ENCODE results near the gene ZNF367.

DNA sequence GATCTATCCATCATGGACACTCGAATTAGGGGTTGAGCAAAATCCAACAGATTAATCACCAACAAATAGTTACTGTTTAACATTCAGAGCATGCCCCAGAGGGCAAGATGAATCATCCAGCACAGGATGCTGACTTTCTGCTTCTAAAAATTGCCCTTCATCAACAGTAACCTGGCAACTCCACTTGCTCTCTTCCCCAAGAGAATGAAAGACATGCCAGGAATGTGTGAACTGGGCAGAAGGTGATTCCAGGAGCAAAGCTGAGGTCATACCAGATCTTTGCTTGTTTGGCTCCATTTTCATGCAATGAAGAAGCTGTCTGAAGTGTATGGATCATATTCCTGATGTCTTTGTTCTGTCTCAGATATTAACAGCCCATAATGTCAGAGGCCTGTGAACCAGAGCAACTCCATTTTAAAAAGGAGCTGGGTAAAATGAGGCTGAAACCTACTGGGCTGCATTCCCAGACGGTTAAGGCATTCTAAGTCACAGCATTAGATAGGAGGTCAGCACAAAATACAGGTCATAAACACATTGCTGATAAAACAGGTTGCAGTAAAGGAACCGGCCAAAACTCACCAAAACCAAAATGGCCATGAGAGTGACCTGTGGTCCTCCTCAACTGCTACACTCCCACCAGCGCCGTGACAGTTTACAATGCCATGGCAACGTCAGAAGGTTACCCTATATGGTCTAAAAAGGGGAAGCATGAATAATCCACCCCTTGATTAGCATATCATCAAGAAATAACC, 2.5 kb upstream of the ZNF367 start:
- no peak for TF ChIP-seq CTCF (IDR thresholded peaks at IDR 0.05)
- no peak for TF ChIP-seq POLR2A (IDR thresholded peaks at IDR 0.05)
- no peak for TF ChIP-seq EP300 (IDR thresholded peaks at IDR 0.05)
- TF ChIP-seq POLR2AphosphoS5 (IDR thresholded peaks at IDR 0.05): peak in 2 of 4 donors; percentile 33 to 54

Measured in sigmoid colon (tissue), 4 donors.